ENCODE results near the gene TRMT61B. TPM values are rescaled to one million over a fixed set of nuclear protein-coding genes. Genes with fewer than 3 reads are reported as not detected.

Gene TRMT61B
- total RNA-seq, 4 donors from 2014 or later: 10.9 to 21.4 (median 17.1) TPM

DNA sequence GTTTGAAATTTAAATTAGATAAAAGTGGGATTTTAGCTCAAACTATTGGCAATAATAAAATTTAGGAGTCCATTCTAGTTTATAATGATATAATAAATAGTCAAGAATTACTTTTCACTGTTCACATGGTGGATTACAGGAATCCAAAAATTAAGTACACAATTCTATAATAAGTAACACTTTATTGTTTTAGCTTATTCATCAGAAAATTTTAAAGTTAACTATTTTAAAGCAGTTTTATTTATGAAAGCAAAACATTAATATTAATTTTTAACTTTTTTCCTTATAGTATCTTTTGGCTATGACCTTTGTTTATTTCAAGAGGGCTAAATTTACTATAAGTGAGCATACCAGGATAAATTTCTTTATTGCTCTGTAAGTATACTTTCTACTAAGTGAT, 48.1 kb downstream of the TRMT61B start:
- no peaks in the 10 kb centered on the region for H3K36me3 ChIP-seq
- TF ChIP-seq, protein P1, sequence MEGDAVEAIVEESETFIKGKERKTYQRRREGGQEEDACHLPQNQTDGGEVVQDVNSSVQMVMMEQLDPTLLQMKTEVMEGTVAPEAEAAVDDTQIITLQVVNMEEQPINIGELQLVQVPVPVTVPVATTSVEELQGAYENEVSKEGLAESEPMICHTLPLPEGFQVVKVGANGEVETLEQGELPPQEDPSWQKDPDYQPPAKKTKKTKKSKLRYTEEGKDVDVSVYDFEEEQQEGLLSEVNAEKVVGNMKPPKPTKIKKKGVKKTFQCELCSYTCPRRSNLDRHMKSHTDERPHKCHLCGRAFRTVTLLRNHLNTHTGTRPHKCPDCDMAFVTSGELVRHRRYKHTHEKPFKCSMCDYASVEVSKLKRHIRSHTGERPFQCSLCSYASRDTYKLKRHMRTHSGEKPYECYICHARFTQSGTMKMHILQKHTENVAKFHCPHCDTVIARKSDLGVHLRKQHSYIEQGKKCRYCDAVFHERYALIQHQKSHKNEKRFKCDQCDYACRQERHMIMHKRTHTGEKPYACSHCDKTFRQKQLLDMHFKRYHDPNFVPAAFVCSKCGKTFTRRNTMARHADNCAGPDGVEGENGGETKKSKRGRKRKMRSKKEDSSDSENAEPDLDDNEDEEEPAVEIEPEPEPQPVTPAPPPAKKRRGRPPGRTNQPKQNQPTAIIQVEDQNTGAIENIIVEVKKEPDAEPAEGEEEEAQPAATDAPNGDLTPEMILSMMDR (IDR thresholded peaks at IDR 0.05): no peak
- TF ChIP-seq POLR2A (IDR thresholded peaks at IDR 0.05): no peak
- no peaks in the 10 kb centered on the region for H3K27me3 ChIP-seq
- H3K9me3 ChIP-seq: no peaks in the 10 kb centered on the region
- no peaks in the 10 kb centered on the region for H3K4me1 ChIP-seq
- no peak overlapping the region for H3K4me3 ChIP-seq (replicated peaks in 1 of 3)
- H3K27ac ChIP-seq: no peak overlapping the region
- intact Hi-C loops (cut with DNase I): no loop called here
- DNase-seq: no peak

DNA sequence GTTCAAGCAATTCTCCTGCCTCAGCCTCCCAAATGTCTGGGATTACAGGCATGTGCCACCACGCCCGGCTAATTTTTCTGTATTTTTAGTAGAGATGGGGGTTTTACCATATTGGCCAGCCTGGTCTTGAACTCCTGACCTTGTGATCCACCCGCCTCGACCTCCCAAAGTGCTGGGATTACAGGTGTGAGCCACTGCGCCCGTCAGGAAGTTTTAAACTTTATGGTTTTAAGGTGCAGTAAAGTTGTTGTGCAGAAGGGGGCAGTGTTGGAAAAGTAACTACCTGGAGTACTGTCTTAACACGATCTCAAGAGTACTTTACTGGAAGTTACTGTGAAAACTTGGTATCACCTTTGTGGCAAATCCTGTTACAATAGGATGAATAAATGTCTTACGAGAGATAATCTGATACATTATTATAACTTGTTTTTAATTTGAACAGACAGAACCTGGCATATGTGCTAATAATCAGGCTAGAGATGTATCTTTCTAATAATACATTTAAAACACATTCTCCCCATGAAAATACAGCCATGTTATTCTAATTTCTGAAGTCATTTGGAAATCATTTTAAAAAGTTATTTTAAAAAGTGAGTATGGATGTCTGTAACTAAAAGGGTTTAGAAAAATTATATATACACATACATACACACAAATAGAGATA, 48.7 kb downstream of the TRMT61B start:
- Histone ChIP-seq H3K27me3 (no peaks in the 10 kb centered on the region), H3K4me1 (no peaks in the 10 kb centered on the region), H3K4me3 (replicated peaks in 1 of 3) (no peak overlapping the region), H3K36me3 (no peaks in the 10 kb centered on the region), H3K27ac (no peak overlapping the region), H3K9me3 (no peaks in the 10 kb centered on the region)
- 3 to 8% methylated on average over 8 of the region's 8 CpGs for WGBS, 2 donors
- intact Hi-C loops (cut with DNase I): no loop called here
- no peak for TF ChIP-seq POLR2A (IDR thresholded peaks at IDR 0.05)
- TF ChIP-seq, protein P1 (IDR thresholded peaks at IDR 0.05): peak in 5 of 6 experiments; percentile 38 to 84 (median 79)
- peak; percentile 35 to 47 for DNase-seq

DNA sequence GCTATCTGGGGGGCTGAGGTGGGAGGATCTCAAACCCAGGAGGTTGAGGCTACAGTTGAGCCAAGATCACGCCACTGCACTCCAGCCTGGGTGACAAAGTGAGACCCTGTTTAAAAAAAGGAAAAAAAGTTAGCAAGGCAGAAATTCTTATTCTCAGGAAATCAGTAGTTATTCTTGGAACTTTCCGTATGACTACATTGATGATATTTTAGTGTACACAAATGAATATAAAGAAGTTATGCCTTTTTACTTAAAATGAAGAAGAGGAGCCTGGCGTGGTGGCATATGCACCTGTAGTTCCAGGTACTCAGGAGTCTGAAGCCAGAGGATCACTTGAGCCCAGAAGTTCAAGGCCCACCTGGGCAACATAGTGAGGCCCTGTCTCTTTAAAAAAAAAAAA, 52.1 kb downstream of the TRMT61B start:
- TF ChIP-seq, protein P1 (IDR thresholded peaks at IDR 0.05): no peak
- TF ChIP-seq POLR2A (IDR thresholded peaks at IDR 0.05): no peak
- Histone ChIP-seq H3K9me3 (no peaks in the 10 kb centered on the region), H3K27ac (no peak overlapping the region), H3K36me3 (no peaks in the 10 kb centered on the region), H3K4me3 (replicated peaks in 1 of 3) (no peak overlapping the region), H3K27me3 (no peaks in the 10 kb centered on the region), H3K4me1 (no peaks in the 10 kb centered on the region)
- WGBS, 2 donors: 90 to 95% methylated on average over 3 of the region's 3 CpGs
- no peak for DNase-seq
- intact Hi-C loops (cut with DNase I): no loop called here

DNA sequence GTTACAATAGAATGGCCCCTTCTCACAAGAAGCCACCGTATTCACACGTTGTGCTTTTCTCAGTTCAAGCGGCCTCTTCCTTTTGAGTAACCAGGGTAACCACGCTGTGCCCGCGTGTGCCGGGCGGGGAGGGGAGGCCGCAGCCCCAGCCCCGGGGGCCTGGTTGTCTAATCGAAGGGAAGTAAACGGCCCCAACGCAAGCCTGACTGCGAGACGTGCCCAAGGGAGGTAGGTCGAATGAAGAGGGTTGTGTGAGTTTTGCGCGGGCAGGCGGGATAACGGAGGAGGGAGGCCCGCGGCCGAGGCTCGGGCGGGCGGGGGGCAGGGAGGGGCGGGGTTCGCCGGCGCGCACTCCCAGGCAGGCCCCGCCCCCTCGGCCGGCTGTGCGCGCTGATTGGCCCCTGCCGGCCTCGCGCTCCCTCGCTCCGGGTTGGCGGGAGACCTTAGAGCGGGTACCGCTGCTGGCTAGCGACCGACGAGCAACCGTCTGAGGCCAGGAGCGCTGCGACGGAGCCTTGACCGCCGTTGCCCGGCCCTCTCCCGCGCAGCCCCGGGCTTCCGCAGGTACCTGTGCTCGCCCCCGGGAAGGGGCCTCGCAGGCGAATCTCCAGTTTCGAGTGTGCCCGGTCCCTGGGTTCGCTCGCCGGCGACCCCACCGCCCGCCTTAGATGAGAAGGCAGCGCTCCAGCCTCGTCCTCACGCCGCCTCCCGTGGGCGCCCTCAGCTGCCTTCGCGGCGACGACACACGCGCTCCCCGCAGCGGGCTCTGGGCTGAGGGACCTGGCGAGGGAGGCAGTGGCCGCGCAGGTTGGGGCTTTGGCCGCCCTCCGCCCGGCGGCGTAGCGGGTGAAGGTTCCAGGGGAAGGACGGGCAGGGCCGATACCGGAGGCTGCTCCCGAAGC, 59.5 kb downstream of the TRMT61B start, which contains the start of gene SPDYA:
Gene SPDYA (plus strand): TSS at position 451 of the 902 bp plus-strand sequence. CDS start 5,181 bp downstream, outside the sequence.
- no peak within 1 kb of the TSS for H3K27ac ChIP-seq
- no peaks in the 10 kb centered on the region for H3K36me3 ChIP-seq
- no peak for TF ChIP-seq POLR2A (IDR thresholded peaks at IDR 0.05)
- TF ChIP-seq, protein P1 (IDR thresholded peaks at IDR 0.05): no peak
- no peaks in the 10 kb centered on the region for H3K27me3 ChIP-seq
- H3K4me3 ChIP-seq (replicated peaks in 1 of 3): peak within 1 kb of the TSS in 1 of 3 donors; percentile 28
- WGBS, 2 donors: 5 to 15% methylated on average over 16 to 27 of the region's 97 CpGs
- DNase-seq: peak; percentile 55 to 63
- peaks cover 0 to 14% of the 10 kb centered on the region in 2 donors for H3K4me1 ChIP-seq
- H3K9me3 ChIP-seq: no peaks in the 10 kb centered on the region
- intact Hi-C loops (cut with DNase I): no loop called here

DNA sequence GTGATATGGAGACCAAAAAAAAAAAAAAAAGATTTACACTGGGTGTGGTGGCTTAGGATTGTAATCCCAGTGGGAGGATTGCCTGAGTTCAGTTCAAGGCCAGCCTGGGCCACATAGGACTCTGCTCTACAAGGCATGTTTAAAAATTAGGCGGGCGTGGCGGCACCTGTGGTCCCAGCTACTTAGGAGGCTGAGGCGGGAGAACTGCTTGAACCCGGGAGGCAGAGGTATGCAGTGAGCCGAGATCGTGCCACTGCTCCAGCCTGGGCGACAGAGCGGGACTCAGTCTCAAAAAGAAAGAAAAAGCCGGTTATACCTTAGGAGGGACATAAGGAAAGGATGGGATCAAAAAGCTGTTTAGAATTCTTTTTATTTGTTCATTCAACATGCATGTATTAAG, 60.2 kb downstream of the TRMT61B start:
- intact Hi-C loops (cut with DNase I): no loop called here
- no peak overlapping the region for H3K27ac ChIP-seq
- 70 to 73% methylated on average over 10 of the region's 10 CpGs for WGBS, 2 donors

More for the DNA sequence above, 60.2 kb downstream of the TRMT61B start:
- Histone ChIP-seq H3K27me3 (no peaks in the 10 kb centered on the region), H3K4me3 (replicated peaks in 1 of 3) (no peak overlapping the region), H3K4me1 (peaks cover 0 to 14% of the 10 kb centered on the region in 2 donors), H3K9me3 (no peaks in the 10 kb centered on the region), H3K36me3 (no peaks in the 10 kb centered on the region)
- TF ChIP-seq, protein P1 (IDR thresholded peaks at IDR 0.05): no peak
- no peak for TF ChIP-seq POLR2A (IDR thresholded peaks at IDR 0.05)
- no peak for DNase-seq

Measured in thyroid gland (tissue), 4 donors.